ENCODE results near the gene USP53.
"Not testable (repeated sequence)": the region's sequence is repeated elsewhere in the genome, so short reads cannot be mapped to it uniquely, and the experiment has no call there.

The USP53 gene

DNA sequence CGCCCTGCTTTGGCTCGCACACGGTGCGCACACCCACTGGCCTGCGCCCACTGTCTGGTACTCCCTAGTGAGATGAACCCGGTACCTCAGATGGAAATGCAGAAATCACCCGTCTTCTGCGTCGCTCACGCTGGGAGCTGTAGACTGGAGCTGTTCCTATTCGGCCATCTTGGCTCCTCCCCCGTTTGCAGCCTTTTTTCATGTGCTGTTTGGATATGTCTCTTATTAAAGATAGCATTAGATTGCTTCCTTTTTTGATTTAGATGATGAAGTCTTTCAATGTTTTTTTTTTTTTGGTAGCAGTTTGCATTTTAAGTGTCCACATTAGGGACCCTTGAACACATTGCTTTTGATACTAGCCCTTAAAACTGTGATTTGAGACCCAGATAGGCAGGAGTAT, 67.4 kb downstream of the USP53 start:
- not testable (repeated sequence) for DNase-seq

GRCh38 chr4:119281393-119281792, 68.9 kb downstream of the USP53 start:
- DNase-seq, result no peak

- no peak for DNase-seq
Observed at GRCh38 chr4:119284876-119285780, 72.6 kb downstream of the USP53 start.

GRCh38 chr4:119286377-119287002, 74.0 kb downstream of the USP53 start:
- DNase-seq, result no peak

GRCh38 chr4:119289313-119289712, 76.8 kb downstream of the USP53 start:
- DNase-seq, result no peak

GRCh38 chr4:119290598-119290997, 78.1 kb downstream of the USP53 start:
- DNase-seq, result no peak

- DNase-seq, result no peak
Observed at GRCh38 chr4:119296356-119296755, 83.8 kb downstream of the USP53 start.

- DNase-seq, result no peak
Observed at GRCh38 chr4:119297795-119298194, 85.3 kb downstream of the USP53 start.

GRCh38 chr4:119299260-119299671, 86.8 kb downstream of the USP53 start:
- DNase-seq, result no peak

DNA sequence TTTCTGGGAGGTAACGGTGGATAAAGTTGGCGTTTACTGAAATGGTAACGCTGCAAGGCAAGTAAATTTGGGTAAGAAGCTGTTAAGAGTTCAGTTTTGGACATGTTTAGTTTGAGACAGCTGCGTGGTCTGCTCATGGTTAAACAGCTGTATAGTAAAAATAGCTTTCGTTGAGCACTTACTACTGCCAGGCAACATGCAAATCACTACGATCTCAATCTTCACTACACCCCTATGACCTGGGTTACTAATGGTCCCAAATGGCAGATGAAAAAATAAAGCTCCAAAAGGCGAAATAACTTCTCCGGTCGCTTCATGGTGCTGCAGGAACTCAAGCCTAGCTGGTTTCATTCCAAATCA, 87.2 kb downstream of the USP53 start:
- no peak for DNase-seq

- DNase-seq, result no peak
Observed at GRCh38 chr4:119300101-119300978, 87.8 kb downstream of the USP53 start.

- no peak for DNase-seq
Observed at GRCh38 chr4:119302073-119302832, 89.7 kb downstream of the USP53 start.

DNA sequence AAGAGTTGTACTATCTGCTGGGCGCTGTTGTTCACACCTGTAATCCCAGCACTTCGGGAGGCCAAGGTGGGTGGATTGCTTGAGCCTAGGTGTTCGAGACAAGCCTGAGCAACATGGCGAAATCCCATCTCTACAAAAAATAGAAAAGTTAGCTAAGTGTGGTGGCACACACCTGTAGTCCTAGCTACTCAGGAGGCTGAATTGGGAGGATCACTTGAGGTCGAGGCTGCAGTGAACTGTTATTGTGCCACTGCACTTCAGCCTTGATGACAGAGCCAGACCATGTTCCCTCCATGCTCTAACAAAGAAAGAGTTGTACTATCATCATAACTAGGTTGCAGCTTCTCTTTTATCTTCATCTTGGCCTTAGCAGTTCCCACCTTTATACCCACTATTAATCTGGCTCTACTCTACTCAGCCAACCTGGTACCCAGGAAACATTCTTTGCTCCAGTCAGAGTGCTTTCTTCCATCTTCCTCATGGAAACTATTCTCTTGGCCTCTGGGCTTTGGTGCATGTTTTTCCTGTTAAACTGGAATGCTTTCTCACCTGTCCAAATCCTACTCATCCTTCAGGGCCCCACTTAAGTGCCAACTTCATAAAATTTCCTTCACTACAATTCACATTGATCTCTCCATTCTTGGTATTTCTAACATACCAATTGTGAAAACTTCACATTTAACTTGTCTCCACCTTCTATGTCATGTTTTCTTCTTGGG, 91.2 kb downstream of the USP53 start:
- no peak for DNase-seq

- DNase-seq, result no peak
Observed at GRCh38 chr4:119304431-119304830, 91.9 kb downstream of the USP53 start.

- no peak for DNase-seq
Observed at GRCh38 chr4:119307606-119308005, 95.1 kb downstream of the USP53 start.

- no peak for DNase-seq
Observed at GRCh38 chr4:119310826-119311225, 98.3 kb downstream of the USP53 start.

- no peak for DNase-seq
Observed at GRCh38 chr4:119313237-119313636, 100.7 kb downstream of the USP53 start.

DNA sequence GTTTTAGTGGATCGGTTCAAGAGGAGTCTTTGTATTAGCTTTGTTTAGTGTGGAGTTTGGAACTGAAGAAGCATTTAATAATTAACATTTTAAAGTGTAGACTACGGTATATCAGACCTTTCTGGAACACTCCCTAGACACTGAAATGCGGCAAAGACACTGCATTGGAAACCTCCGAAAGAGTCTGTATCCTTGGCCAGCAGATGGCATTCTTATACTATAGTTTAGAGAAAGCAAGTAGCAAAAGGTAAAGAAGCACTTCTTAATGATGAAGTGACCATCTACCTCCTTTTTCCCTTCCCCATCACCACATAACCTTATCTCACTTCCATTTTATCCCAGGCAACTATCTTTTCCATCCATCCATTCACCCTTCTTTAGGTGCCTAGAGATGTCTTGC, 101.8 kb downstream of the USP53 start:
- no peak for DNase-seq

- no peak for DNase-seq
Observed at GRCh38 chr4:119315036-119315435, 102.5 kb downstream of the USP53 start.

DNA sequence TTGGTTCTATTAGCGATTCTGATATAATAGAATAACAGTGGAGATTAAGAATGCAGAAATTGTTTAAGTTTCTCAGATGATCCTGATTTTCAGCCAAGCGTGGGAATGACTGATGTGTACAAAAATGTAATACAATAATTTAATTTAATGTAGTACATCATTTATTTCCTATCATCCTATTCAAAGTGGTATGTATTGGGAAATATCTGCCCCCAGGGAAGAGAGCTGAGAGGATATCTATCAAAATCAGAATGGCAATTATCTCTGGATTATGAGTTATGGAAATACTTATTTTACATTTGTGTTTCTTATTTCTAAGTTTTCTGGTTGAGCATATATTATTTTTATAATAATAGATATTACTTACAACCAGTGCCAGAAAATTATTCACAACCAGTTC, 105.5 kb downstream of the USP53 start:
- DNase-seq, result no peak

- no peak for DNase-seq
Observed at GRCh38 chr4:119321921-119322687, 109.6 kb downstream of the USP53 start, which contains the start of gene FABP2. TSS of gene FABP2 (minus strand) at chr4:119322138. CDS start at chr4:119322102, 36 bp downstream.
